Sigmoid colon (tissue), 7 donors: Measurements from ENCODE around the gene SDR42E2. TPM values are rescaled to one million over a fixed set of nuclear protein-coding genes. Genes with fewer than 3 reads are reported as not detected.

Experiments
- DNase-seq: peaks from one replicate; pipeline ENCODE4 v3.0.0-alpha.2; 2019
- H3K27ac ChIP-seq, 4 donors: fragments of 200-600 bp; sonication (generic); one replicate each; pipeline ENCODE4 v1.5.1; 2016 to 2019; ENCODE audit warnings: mild to moderate bottlenecking in 1 of 4
- H3K27me3 ChIP-seq, 3 donors: fragments of 200-600 bp; sonication (generic); one replicate each; pipeline ENCODE4 v1.5.1; 2019; ENCODE audit warnings: mild to moderate bottlenecking in 1 of 3
- H3K36me3 ChIP-seq, 4 donors: fragments of 200-600 bp; sonication (generic); one replicate each; pipeline ENCODE4 v1.5.1; 2016 to 2019
- H3K4me1 ChIP-seq, 4 donors: fragments of 200-600 bp; sonication (generic); one replicate each; pipeline ENCODE4 v1.5.1; 2017 to 2019
- H3K4me3 ChIP-seq, 4 donors: fragments of 200-600 bp; sonication (generic); one replicate each; pipeline ENCODE4 v1.5.1; 2017 to 2019; ENCODE audit warnings: mild to moderate bottlenecking in 2 of 4, moderate library complexity in 1 of 4
- H3K9me3 ChIP-seq, 4 donors: fragments of 200-600 bp in 3 of 4; sonication (generic) in 3 of 4; one replicate each; pipeline versions ENCODE4 v1.5.1 to v1.6.1; 2013 to 2019
- EP300 ChIP-seq, 4 donors: sonication (generic); formaldehyde crosslinking; IDR thresholded peaks; one replicate each; pipeline ENCODE4 v1.6.1; 2017; ENCODE audit warnings: antibody characterized with exemption in 4 of 4
- POLR2A ChIP-seq, 2 donors: fragments of 450-650 bp; IDR thresholded peaks; one replicate each; pipeline ENCODE4 v1.6.1; 2016; ENCODE audit warnings: antibody characterized with exemption in 2 of 2, mild to moderate bottlenecking in 2 of 2, moderate library complexity in 2 of 2
- POLR2AphosphoS5 ChIP-seq, 4 donors: sonication (generic); formaldehyde crosslinking; IDR thresholded peaks; one replicate each; pipeline ENCODE4 v1.6.1; 2017; ENCODE audit warnings: antibody characterized with exemption in 4 of 4
- WGBS, 2 donors: extraction: QIAGEN DNeasy Blood & Tissue Kit; methylation state at CpG; one replicate each; pipeline ENCODE4 v1.1.7; 2013; 5-methylcytosine and 5-hydroxymethylcytosine counted together
- intact Hi-C: fragments of 100-400 bp; cut with DNase I; formaldehyde crosslinking; loops from one replicate; pipeline ENCODE4 v1.15.1; 2023
- polyA plus RNA-seq, 3 donors: library from polyadenylated mRNA; stranded (reverse); fragments of 200-250 nt; gene quantifications; one replicate each; pipeline ENCODE4 v1.2.3, GENCODE V29; 2013
- total RNA-seq, 4 donors: library from RNA; depleted of rRNA; stranded (reverse); fragments of >200 nt; gene quantifications; one replicate each; pipeline ENCODE4 v1.1.0, GENCODE V29; 2016
- TF ChIP-seq, protein P1 (sequence below), 4 experiments: fragments of 450-650 bp in 3 of 4; fragments of 200-600 bp in 1 of 4; IDR thresholded peaks; one replicate each; pipeline ENCODE4 v1.5.1; 2016 to 2019; ENCODE audit warnings: antibody characterized with exemption in 4 of 4, mild to moderate bottlenecking in 3 of 4, moderate library complexity in 2 of 4
- donor health status: healthy with polysubstance abuse.
- donor health status: Bipolar disorder and iron deficiency.
- donor health status: healthy.

The SDR42E2 gene
- total and polyA plus RNA-seq, 7 donors = 0.04 TPM; not detected in 6

DNA sequence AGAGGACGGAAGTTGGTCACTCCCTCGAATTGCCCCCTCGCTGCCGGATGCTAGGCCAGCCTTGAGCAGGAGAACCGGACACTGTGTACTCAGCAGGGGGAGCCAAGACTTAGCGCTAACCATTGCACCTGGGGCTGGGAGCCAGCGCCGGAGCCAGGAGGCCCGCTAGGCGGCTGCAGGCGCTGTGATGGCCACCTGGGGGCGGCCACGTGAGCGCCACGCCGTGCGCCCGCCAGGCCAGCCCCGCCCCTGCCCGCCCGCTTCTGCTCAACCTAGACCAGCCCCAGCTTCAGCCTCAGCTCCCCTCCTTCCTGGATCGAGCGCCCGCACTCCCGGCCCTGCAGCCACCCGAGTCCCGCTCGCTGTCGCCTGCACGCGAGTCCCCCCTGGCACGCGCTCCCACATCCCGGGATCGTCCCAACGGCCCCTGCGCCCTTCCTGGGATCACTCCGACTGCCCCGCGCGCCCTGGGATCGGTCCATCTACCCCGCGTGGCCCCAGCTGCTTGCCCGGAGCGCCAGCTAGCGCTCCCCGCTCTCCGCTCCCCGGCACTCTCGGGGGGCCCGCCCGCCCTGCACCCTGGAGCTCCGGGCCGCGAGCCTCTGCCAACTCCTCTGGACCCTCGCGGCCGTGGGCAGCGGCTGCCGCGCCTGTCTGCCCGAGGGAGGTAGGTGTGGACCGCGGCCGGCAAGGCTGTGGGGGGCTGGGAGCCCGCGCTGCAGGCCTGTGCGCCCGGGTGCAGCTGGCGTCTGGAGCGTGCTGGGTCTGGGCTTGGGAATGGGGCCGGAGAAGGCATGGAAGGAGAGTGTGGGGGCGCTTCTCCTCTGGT is 43.9 kb downstream of the SDR42E2 start, which contains the start of gene EEF2K:
EEF2K (plus strand) TSS at position 266 of the 829 bp plus-strand sequence. CDS start 19,452 bp downstream, outside the sequence.
- 0% methylated on average over 74 of the region's 74 CpGs for WGBS, 2 donors
- intact Hi-C loops = loop anchor here (1.0 to 5.0 kb wide), 2 partner anchors 36 to 91 kb away; partner anchors contain the start of gene POLR3E
- Histone ChIP-seq H3K4me3 (peak within 1 kb of the TSS; percentile 72 to 99 (median 98)), H3K4me1 (peaks cover 0 to 49% (median 43%) of the 10 kb centered on the region in 4 donors), H3K27ac (peak within 1 kb of the TSS; percentile 94 to 98 (median 96)), H3K36me3 (no peaks in the 10 kb centered on the region), H3K9me3 (no peaks in the 10 kb centered on the region), H3K27me3 (no peaks in the 10 kb centered on the region)
- peak; percentile 98 for DNase-seq
- TF ChIP-seq EP300 (IDR thresholded peaks at IDR 0.05) = peak in 2 of 4 donors; percentile 24 to 46
- TF ChIP-seq, protein P1, sequence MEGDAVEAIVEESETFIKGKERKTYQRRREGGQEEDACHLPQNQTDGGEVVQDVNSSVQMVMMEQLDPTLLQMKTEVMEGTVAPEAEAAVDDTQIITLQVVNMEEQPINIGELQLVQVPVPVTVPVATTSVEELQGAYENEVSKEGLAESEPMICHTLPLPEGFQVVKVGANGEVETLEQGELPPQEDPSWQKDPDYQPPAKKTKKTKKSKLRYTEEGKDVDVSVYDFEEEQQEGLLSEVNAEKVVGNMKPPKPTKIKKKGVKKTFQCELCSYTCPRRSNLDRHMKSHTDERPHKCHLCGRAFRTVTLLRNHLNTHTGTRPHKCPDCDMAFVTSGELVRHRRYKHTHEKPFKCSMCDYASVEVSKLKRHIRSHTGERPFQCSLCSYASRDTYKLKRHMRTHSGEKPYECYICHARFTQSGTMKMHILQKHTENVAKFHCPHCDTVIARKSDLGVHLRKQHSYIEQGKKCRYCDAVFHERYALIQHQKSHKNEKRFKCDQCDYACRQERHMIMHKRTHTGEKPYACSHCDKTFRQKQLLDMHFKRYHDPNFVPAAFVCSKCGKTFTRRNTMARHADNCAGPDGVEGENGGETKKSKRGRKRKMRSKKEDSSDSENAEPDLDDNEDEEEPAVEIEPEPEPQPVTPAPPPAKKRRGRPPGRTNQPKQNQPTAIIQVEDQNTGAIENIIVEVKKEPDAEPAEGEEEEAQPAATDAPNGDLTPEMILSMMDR (IDR thresholded peaks at IDR 0.05) = peak; percentile 80 to 89 (median 85)
- peak; percentile 79 to 86 (median 82) for TF ChIP-seq POLR2AphosphoS5 (IDR thresholded peaks at IDR 0.05)
- peak; percentile 41 to 45 for TF ChIP-seq POLR2A (IDR thresholded peaks at IDR 0.05)

DNA sequence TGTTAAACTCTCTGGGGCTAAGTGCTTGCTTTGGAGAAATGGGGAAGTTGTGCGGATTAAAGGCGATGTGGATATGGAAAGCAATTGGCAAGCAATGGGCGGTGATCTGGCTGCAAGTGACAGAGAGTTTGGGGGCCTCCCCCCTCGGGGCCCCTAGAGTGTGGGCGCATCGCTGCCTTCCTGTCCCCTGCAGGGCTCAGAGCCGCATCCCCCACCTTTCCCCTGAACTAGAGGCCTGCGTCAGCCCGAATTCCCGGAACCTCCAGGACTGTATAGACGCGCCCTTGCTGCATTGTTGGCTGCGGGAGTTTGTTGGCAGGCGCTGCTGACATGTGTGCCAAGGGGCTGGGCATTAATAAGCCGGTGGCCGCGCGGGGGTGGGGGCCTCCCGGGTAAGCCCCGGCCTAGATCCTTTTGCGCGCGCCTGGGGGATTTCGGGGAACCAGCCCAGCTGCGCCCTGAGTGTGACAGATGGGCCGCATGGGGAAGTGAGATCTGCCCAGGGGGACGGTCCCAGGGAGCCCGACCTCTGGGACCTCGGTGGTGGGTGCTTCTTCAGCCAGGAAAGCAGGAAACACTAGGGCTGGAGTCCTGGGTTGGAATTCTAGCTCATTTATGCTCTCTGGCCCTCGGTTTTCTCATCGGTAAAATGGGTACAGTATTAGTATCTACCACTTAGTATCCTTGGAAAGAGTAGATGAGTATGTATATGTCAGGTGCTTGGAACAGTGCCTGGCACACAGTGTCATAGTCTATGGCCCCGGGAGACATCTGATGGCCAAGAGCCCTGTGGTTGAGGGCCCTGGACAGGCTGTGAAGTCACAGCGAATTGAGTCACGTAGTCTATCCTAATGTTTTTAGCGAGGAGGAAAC is 44.8 kb downstream of the SDR42E2 start:
- TF ChIP-seq, protein P1 (IDR thresholded peaks at IDR 0.05) = no peak
- no peak for TF ChIP-seq POLR2A (IDR thresholded peaks at IDR 0.05)
- TF ChIP-seq EP300 (IDR thresholded peaks at IDR 0.05) = peak in 3 of 4 donors; percentile 14 to 55 (median 51)
- TF ChIP-seq POLR2AphosphoS5 (IDR thresholded peaks at IDR 0.05) = peak in 3 of 4 donors; percentile 65 to 74 (median 69)
- DNase-seq = peak; percentile 93
- 9% methylated on average over 35 of the region's 35 CpGs for WGBS, 2 donors
- peak overlapping the region; percentile 72 to 99 (median 98) for H3K4me3 ChIP-seq
- no peaks in the 10 kb centered on the region for H3K27me3 ChIP-seq
- peak overlapping the region; percentile 94 to 98 (median 96) for H3K27ac ChIP-seq
- intact Hi-C loops = loop anchor here (1.0 to 5.0 kb wide), 2 partner anchors 35 to 90 kb away; partner anchors contain the start of gene POLR3E
- no peaks in the 10 kb centered on the region for H3K9me3 ChIP-seq
- peaks cover 0 to 56% (median 50%) of the 10 kb centered on the region in 4 donors for H3K4me1 ChIP-seq
- H3K36me3 ChIP-seq = no peaks in the 10 kb centered on the region

DNA sequence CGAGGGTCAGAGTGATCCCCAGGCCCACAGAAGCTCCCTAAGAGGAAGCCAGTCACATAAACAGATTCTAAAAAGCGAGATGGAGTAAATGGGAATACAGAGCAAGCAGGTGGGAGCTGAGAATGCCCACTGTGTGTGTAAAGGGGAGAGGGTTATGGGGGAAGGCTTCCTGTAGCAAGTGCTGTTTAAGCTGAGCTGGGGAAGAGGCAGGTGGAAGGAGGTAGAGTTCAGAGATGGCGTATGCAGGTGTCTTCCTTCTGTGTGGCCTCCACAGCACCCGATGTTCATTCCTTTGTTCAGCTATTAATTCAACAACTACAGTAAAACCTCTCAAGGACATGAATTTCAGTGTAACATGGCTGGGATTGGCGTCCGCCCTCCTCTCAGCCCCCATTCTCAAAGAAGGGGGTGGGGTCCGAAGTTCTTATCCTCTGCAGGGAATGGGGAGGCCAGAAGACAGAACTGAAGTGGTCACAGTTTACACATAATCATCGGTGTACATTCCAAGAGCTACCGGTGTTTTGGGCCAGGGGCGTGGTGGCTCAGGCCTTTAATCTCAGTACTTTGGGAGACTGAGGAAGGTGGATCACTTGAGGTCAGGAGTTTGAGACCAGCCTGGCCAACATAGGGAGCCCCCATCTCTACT is 45.5 kb downstream of the SDR42E2 start:
- H3K27ac ChIP-seq = peak overlapping the region; percentile 94 to 98 (median 96)
- TF ChIP-seq, protein P1 (IDR thresholded peaks at IDR 0.05) = no peak
- no peak for TF ChIP-seq POLR2A (IDR thresholded peaks at IDR 0.05)
- TF ChIP-seq POLR2AphosphoS5 (IDR thresholded peaks at IDR 0.05) = no peak
- no peak for TF ChIP-seq EP300 (IDR thresholded peaks at IDR 0.05)
- H3K4me3 ChIP-seq = peak overlapping the region; percentile 72 to 99 (median 98)
- H3K9me3 ChIP-seq = no peaks in the 10 kb centered on the region
- no peak for DNase-seq
- intact Hi-C loops = loop anchor here (5.0 kb wide), 1 partner anchor 34 kb away; no protein-coding TSS in a partner anchor
- WGBS, 2 donors = 73 to 76% methylated on average over 10 of the region's 10 CpGs
- no peaks in the 10 kb centered on the region for H3K36me3 ChIP-seq
- H3K4me1 ChIP-seq = peaks cover 0 to 63% (median 58%) of the 10 kb centered on the region in 4 donors
- H3K27me3 ChIP-seq = no peaks in the 10 kb centered on the region

DNA sequence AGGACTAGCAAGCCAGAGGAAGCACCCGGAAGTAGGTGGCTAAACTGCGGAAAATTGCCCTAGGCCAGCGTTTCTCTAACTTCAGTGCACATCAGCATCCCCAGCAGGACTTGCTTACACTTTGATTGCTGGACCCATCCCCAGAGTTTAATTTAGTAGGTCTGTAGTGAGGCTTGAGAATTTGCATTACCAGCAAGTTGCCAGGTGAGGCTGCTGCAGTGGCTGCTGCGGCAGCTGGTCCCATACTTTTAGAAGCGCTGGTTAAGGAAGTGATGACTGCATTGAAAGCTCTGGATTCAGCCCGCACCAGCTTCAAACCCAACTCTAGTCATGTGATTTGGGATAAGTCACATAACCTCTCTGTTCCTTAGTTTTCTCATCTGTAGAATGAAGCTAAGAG is 48.0 kb downstream of the SDR42E2 start:
- TF ChIP-seq POLR2AphosphoS5 (IDR thresholded peaks at IDR 0.05) (no peak), POLR2A (IDR thresholded peaks at IDR 0.05) (no peak), EP300 (IDR thresholded peaks at IDR 0.05) (no peak)
- TF ChIP-seq, protein P1 (IDR thresholded peaks at IDR 0.05) = no peak
- DNase-seq = no peak
- Histone ChIP-seq H3K27me3 (no peaks in the 10 kb centered on the region), H3K4me1 (peaks cover 0 to 85% (median 74%) of the 10 kb centered on the region in 4 donors), H3K9me3 (no peaks in the 10 kb centered on the region), H3K4me3 (no peak overlapping the region), H3K27ac (peak overlapping the region in 3 of 4 donors; percentile 94 to 98 (median 98)), H3K36me3 (no peaks in the 10 kb centered on the region)
- intact Hi-C loops = loop anchor here (10.0 kb wide), 1 partner anchor 695 kb away; no protein-coding TSS in a partner anchor
- 95% methylated on average over 6 of the region's 6 CpGs for WGBS, 2 donors
